Measurements from ENCODE around the gene SCP2D1.

The SCP2D1 gene

DNA sequence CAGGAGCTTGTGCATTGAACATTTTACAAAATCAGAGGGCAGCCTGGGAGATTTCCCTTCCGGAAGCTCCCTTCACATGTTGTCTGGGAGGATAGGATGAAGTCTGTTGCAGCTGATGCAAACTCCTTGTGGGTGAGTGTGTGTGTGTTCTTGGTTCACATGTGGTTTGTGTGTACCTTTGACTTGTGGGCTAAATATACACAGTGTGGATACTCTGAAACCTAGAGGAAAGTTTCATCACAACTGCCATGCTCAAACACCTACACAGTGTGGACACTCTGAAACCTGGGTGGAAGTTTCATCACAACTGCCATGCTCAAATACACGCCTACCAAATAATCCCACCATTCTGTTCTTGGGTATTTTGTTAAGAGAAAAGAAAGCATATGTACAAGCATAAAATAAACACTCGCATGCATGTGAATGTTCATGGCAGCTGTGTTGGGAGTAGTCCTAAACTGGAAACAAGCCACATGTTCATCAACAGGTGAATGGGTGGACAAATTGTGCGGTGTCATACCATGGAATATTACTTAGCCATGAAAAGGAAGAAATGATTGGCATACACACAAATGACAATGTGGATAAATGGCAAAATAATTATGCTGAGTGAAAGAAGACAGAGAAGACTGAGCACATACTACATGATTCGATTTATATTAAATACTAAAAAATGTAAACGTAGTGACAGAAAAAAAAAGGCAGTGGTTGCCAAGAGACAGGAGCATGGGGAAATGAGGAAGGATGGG lies 1.8 kb downstream of the SCP2D1 start:
- DNase-seq = no peak

DNA sequence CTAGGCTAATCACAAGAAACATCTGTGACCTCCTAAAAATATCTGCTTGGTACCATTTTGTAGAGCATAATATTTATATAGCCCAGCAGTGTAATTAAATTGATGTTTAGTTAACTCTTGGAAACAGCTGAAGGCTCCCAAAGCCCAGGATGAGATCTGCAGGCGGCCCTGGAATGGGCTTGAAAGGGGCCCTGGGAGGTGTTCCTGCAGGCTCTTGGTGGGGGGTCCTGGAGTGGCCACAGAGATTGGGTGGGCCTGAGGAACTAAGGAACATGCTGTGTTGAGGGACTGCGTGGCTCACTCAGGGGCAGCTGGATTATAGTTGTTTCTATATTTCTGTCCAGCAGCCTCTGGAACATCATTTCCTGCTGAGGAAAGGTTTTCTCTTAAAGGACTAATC lies 9.2 kb downstream of the SCP2D1 start:
- DNase-seq = no peak

DNA sequence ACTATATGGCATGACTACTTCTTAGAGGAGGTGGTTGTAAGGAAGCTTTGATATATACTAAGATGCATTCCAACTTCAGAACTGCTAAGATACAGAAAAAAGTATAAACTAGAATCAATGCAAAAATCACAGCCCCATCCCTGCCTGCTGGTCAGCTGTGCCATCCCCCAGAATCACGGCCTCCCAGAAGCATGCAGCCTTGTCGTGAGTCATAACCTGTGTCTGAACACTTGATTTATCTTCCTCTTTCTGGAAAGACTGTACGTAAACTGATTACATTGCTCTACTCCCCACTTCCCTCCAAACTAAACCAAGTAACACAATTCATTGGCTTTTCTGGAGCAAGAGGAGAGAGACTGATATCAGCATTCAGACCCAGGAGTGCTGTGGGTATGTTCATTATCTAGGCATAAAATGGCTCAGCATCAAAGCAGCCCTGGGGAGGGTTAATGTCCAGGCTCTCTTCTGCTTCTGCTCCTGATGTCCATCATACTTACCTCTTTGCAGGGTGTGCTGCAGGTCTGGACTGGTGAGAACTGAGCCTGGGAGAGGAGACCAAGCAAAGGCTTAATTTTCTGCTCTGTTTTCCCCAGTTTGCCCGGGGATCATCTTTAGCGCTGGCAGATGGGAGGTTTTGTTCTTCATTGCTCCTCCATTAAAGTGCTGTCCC lies 18.4 kb downstream of the SCP2D1 start:
- DNase-seq = peak; percentile 66 to 77 (median 74)

DNA sequence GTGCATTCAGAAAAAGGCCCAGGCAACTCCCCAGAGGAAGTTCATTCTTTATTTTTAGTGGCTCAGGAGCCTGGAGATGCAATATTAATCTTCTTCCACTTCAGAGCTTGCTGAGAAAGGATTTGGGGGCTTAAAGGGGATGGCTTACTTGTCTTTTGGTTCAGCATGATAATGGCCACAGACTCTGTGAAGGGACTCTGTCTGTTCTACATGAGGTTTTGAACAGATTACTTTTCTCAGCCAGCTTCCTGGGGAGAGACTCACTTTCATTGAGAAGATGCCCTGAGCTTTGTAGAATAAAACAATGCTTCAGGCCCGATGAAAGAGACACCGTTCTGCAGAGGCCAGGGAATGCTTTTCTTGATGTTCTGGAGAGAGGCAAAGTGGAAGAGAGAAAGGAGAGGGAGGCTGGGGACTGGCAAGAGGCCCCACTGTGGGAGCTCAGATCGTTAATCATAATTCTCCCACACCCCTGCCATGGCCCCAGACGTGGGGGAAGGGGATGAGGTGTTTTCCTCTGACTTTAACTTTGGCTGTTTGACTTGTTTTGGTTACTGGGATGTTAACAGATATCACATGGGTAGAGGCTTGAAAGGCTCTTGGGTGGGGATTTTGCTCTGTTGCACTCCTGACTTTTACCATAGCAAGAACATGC lies 19.1 kb downstream of the SCP2D1 start:
- DNase-seq = no peak

DNA sequence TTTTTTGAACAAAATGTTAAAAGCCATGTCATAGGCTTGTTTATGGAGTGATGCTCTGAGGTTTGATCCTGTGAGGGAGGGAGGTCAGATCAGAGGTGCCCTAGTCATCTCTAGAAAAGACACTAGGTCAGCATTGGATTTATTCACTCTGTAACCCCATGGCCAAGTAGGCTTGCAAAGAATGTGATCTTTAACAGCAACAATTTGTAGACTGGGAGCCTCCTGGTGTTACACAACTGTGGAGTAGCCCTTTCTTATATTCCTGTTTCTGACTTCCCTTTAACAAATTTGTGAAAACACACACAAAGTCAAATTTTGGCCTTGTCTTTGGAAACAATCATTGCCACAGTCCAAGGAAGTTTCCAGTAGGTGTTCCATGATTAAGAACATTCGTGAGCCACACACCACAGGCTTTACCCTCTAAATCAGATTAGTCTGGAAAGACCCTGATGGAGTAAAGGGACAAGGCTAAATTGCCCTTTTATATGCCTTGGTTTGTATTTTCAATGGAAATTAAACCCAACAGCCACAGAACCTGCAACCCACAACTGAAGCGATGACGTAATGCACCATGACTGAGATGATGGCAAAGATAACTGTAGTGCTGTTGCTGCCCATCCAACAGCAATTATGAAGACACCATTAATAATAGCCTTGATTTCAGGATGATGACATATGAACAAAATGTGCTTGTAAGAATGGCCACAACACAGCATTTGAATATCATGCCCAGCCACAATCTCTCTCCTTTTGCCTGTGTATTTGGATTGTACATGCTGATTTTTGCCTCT lies 22.1 kb downstream of the SCP2D1 start:
- DNase-seq = peak; percentile 29 to 40 (median 32)

DNA sequence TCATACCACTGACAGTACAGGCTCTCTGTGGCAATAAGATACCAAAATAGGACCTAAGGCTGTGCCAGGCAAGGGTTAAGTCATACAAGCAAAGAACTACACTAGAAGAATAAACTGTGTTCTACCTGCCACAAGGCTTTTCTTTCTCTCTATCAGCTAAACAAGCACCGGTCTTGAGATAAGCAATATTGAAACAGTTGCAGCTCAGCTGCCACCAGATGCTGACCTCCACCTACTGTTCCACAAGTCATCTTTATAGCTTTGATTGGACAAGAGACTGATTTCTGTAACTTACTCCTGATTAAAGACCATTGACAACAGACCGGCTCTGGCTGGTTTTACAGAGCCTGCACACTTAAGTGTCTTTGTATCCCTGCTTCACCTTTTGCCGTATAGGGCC lies 24.1 kb downstream of the SCP2D1 start:
- no peak for DNase-seq

DNA sequence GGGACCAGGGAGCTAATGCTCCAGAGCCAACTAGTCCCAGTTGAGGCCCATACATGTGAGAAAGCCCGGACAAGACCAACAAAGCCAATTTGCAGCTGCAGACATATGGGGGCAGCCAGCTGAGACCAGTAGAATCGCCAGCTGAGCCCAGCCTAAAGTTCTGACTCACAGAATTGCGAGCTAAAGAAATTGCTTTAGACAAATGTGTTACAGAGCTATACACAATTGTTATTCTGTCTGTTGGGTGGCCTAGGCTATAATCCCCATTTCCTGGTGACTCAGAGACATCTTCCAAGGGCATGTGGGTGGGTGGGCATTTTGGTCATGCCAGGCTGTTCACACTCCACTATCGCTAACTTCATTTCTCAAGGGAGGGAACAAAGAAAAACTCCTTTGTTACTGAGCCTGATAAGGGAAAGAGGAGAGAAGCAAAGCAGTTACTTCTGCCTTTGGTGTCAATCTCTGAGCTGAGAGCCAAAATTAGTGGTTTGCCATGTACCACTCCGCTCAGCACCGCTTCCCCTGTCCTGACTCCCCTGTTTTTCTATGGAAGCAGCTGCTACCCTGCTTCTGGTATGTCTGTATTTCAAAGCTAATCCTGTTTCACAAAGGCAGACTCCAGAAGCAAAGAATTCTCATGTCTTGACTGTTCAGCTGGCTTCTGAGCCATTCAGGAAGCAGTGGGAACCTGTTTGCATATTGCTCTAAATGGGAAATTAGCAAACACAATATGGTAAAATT lies 26.1 kb downstream of the SCP2D1 start:
- peak in 2 of 3 donors; percentile 5 for DNase-seq

DNA sequence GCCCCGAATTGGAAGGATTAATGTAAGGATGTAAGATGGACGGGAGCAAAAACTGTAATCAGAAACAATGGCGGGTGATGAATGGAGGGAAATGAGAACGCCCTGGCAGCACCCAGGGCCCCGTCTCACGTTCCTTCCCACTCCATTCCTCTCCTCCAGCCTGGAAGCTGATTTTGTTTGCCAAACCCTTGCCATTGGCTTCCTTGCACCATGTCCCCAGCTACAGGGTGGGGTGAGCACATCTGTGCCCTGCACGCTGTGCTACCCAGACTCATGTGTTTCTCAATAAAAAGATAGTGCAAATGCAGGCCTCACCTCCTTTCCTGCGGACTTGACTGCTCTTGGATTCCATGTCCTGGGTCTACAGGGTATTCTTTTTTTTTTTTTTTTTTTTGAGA lies 26.7 kb downstream of the SCP2D1 start:
- no peak for DNase-seq

DNA sequence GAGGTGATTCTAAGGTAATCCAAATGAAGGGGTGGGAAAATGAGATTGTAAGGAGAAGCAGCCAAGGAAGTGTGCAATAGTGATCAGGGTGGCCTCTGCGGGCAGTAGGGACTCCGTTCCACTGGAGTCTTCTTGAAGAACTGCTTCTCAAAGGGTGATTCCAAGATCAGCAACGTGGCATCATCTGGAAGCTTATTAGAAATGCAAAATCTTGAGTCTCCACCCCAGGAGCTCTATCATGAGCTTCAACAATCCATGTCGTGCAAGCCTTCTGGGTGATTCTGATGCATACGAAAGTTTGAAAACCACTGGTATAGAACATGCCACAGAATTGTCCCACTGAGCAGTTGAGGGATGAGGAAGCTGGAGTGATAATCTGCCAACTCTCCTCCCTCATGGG lies 31.4 kb downstream of the SCP2D1 start:
- DNase-seq = no peak

DNA sequence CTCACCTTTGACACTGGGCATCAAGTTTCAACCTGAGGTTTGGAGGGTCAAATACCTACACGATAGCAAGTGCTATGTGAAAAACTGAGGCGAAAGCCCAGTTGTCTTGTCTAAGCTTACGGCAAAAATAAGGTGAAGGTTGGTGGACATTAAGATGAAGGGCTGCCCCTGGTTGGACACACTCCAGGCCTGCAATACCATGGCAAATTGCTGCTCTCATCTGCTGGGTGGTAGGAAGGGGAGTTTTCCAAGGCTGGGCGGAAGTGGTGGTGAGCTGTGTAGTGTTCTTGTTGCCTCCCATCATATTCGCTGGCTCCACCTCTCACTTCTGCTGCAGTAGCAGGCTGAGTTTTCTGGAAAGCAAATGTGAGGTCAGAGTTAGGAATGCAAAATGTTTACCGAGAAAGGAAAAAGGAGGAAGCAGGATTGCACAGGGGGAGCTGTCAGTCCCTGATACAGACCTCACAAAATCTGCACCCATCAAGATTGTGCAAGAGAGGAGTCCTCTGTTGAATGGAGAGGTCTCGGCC lies 33.7 kb downstream of the SCP2D1 start:
- DNase-seq = no peak

DNA sequence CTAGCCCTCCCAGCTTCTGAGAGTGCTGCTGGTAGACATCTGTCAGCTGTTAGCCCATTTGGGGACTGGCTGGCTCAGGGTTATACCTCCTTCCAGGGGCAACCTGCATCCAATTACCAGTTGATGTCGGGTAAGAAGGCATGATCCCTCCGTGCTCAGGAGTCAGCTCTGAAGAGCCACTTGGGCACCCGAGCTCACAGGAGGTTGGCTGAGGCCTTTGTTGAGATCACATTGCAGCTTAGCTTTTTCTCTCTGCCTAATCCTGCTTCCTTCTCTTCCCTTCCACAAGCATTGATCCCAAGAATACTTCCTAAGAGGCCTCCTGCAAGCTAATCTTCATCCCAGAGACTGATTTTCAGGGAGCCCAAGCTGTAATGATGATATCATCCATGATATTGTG lies 35.5 kb downstream of the SCP2D1 start:
- DNase-seq = no peak

DNA sequence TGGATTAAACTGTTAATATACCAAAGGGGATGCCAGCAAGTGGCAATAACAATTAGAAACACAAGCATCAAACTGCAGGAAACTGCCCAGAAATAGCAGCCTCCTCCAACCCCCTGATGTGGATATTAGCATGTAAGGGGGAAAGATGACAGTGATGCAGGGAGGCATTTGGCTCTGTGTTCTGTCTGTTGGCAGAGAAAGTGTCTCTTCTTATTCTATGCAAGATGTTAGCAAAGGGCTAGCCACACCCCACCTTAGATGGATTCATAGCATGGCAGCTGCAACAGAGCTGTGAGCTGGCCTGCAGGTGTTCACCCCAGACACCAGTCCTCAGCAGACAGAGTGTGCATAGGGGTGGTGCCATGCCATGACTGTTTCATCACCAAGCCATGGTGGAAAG lies 38.0 kb downstream of the SCP2D1 start:
- DNase-seq = no peak

DNA sequence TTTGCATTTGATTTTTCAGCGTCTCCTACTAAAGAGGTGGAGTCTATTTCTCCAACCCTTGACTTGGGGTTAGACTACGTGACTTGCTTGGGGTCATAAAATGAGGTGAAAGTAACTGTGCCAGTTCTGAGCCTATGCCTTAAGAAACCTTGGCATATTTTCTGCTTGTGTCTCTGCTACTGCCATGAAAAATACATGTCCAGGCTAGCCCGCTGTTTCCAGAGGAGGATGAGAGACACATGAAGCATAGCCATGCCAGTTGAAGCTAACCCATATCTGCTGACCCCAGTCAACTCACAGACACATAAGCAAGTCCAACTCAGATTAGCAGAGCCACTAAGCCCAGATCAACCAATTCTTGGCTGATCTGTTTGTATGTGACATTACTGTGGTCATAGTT lies 38.7 kb downstream of the SCP2D1 start:
- DNase-seq = no peak

DNA sequence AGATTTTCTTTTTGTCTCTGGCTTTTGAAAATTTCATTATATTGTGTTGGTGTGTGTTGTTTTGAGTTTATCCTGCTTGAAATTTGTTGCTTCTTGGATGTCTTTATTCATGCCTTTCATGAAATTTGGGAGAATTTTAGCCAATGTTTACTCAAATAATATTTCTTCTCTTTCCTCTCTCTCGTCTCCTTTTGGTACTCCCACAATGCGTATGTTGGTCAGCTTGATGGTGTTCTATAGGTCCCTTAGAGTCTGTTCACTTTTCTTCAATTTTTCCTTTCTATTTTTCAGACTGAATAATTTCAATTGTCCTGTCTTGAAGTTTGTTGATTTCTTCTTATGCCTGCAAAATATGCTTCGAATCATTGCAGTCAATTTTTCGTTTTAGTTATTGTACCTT lies 39.6 kb downstream of the SCP2D1 start:
- no peak for DNase-seq

DNA sequence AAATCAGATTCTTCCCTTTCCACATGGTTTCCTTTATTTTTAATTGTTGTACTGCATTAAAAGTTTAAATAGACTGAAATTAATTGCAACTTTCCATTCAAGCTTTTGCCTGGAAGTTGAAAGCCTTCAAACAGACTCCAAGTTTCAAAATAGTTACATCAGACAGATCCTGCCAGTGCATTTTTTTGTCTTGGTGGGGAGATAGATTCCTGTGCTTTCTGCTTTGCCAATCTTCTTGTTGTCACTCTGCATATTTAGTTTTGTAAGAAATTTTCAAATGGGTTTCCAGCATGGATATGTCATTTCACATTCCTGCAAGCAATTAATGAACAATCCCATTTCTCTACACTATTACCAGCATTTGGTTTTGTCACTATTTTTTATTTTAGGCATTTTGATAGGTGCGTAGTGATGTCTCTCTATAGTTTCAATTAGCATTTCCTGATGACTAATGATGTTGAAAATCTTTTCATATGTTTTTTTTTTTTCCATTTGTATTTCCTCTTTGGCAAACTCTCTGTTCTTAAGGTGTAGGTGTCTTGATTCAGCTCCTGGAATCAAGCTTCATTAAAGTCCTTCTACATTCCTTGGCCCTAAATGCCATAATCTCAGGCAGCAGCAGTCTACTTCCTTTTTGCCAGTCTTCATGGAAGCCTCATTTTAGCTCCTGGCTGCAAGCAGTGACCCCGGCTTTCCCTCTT lies 40.5 kb downstream of the SCP2D1 start:
- no peak for DNase-seq

DNA sequence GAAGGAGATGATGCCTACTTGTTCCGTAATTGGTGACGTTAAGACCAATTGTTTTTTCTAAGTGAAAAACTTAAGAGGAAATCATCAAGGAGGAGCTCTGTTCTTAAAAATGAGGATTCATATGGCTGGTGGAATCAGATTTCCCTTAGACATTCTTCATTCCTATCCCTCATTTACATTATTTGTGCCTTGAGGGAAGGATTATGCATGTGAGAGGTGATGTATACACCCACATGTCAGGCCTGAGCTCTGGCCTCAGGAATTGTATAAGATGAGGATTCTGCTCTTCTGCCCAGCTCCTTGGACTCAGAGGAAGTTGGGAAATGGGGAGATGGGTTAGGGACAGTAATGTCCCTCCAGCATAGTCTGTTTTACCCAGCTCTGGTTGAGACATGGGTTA lies 42.3 kb downstream of the SCP2D1 start:
- DNase-seq = no peak

DNA sequence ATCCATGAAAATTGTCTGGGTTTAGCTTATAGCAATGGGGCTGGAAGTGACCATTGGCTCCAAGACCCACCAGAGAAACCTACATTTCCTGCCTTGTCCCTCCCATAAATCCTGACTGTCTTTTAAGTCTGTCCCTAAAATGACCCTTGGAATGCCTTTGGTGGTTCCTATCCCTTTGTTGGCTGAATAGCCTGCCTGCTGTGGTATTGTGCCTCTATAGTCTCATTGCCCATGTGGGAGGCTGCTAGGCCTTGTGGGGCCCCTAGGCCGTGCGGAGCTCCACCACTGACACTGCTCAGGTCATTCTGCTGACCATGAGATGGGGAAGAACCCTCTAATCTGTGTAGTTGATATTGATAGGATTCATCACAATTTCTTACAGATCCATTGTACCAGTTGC lies 43.3 kb downstream of the SCP2D1 start:
- DNase-seq = no peak

DNA sequence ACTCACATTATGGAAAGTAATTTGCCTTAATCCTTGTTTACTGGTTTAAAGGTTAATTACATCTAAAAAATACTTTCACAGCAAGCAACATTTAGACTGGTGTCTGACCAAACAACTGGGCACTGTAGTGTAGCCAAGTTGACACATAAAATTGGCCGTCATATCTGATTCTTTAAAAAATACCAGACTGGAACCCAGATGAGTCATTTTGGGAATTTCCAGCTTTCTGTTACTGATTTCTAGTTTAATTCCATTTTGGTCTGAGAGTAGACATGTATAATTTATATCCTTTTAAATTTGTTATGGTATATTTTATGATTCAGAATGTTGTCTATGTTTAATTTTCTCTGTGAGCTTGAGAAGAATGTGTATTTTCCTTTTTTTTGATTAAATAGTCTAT lies 44.1 kb downstream of the SCP2D1 start:
- peak; percentile 6 to 34 (median 33) for DNase-seq

DNA sequence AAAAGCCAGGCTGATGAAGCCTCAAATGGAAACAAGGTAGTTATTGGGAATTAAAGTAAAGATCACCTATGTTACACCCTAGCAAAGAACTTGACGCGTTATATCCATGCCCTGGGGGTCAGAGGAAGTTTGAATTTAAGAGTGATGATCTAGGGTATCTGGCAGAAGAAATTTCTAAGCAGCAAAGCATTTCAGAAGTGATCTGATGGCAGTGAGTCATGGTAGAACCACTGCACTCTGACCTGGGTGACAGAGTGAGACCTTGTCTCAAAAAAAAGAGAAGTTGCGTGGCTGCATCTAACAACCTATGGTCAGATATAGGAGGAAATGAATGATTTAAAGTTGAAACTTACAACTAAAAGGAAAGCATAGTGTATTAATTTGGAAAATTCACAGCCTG lies 45.2 kb downstream of the SCP2D1 start:
- DNase-seq = peak; percentile 16 to 28 (median 25)
